Stimulated activated CD4-positive, alpha-beta T cell treated with anti-CD3 and anti-CD28 coated beads, Interleukin-15, amount 100 ng/mL, for 24 hours (primary cell): Measurements from ENCODE around the gene SMCO3.

Experiments
- DNase-seq: peaks from one replicate; pipeline ENCODE4 v3.0.0-alpha.2; 2020

SMCO3 gene

GRCh38 chr12:14814014-14814413, at the start of gene SMCO3:
SMCO3 (minus strand) TSS chr12:14814182; CDS start chr12:14806680, 7,502 bp downstream.
- no peak for DNase-seq

- no peak for DNase-seq
Measured at GRCh38 chr12:14860490-14860889, 46.5 kb upstream of the SMCO3 start.

GRCh38 chr12:14858513-14858912, 44.5 kb upstream of the SMCO3 start:
- no peak for DNase-seq

- DNase-seq: no peak
Measured at GRCh38 chr12:14854586-14855183, 40.7 kb upstream of the SMCO3 start.

GRCh38 chr12:14853961-14854360, 40.0 kb upstream of the SMCO3 start:
- no peak for DNase-seq

- DNase-seq: no peak
Measured at GRCh38 chr12:14852880-14853279, 38.9 kb upstream of the SMCO3 start.

GRCh38 chr12:14850929-14851663, 37.1 kb upstream of the SMCO3 start:
- no peak for DNase-seq

GRCh38 chr12:14849661-14850060, 35.7 kb upstream of the SMCO3 start:
- no peak for DNase-seq

- DNase-seq: no peak
Measured at GRCh38 chr12:14846876-14847580, 33.0 kb upstream of the SMCO3 start.

GRCh38 chr12:14846042-14846587, 32.1 kb upstream of the SMCO3 start:
- DNase-seq: no peak

- peak; percentile 44 for DNase-seq
Measured at GRCh38 chr12:14845350-14845750, 31.4 kb upstream of the SMCO3 start.

- DNase-seq: no peak
Measured at GRCh38 chr12:14844401-14844800, 30.4 kb upstream of the SMCO3 start.

GRCh38 chr12:14843425-14843887, 29.5 kb upstream of the SMCO3 start, which contains the start of gene ART4:
ART4 (minus strand) TSS chr12:14843526; CDS start chr12:14843113, 413 bp downstream.
- no peak for DNase-seq

- DNase-seq: no peak
Measured at GRCh38 chr12:14842315-14842714, 28.3 kb upstream of the SMCO3 start.

GRCh38 chr12:14841761-14842160, 27.8 kb upstream of the SMCO3 start:
- no peak for DNase-seq

GRCh38 chr12:14840616-14841015, 26.6 kb upstream of the SMCO3 start:
- no peak for DNase-seq

GRCh38 chr12:14839262-14839661, 25.3 kb upstream of the SMCO3 start:
- no peak for DNase-seq

- no peak for DNase-seq
Measured at GRCh38 chr12:14836336-14837210, 22.6 kb upstream of the SMCO3 start.

GRCh38 chr12:14834509-14834908, 20.5 kb upstream of the SMCO3 start:
- DNase-seq: no peak

- DNase-seq: no peak
Measured at GRCh38 chr12:14833952-14834351, 20.0 kb upstream of the SMCO3 start.

GRCh38 chr12:14833336-14833735, 19.4 kb upstream of the SMCO3 start:
- no peak for DNase-seq

GRCh38 chr12:14828892-14829291, 14.9 kb upstream of the SMCO3 start:
- no peak for DNase-seq

- no peak for DNase-seq
Measured at GRCh38 chr12:14827043-14827442, 13.1 kb upstream of the SMCO3 start.
